ENCODE data around the gene ACTL8.

The ACTL8 gene

DNA sequence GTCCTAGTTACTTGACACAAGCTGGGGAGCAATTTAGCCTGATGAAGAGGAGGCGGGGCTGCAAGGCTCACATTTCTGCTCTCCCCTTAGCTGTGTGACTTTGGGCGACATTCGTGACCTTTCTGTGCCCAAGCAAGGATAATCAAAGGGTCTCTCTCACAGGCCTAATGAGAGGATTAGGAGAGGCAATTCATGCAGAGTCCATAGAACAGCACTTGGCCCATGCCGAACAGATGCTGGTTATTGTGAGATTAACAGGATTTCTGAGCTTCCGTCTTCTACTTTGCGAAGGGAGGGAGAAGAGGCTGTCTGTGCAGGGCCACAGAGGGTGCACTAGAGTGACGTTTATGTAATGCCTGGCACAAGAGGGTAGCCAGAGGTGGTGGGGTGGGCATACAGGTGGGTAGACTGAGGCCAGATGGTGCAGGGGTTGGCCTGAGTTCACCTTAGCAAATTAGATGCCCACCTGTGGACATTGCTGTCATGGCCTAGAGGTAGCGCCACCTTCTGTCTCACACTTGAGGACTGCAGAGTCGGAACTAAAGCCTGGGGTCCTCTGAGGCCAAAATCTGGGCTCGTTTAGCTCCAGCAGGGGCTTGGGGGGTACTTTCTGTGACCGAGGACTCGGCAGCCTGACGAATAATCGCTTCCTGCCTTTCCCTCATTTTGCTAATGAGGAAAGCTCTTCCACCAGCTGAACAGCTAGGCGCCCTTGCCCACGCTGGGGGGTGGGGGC lies 18.6 kb downstream of the ACTL8 start:
- Mint-ChIP-seq H3K9me3 (no peaks in the 10 kb centered on the region), H3K36me3 (no peaks in the 10 kb centered on the region), H3K4me1 (no peaks in the 10 kb centered on the region), H3K27ac (no peak overlapping the region), H3K4me3 (no peak overlapping the region)
- DNase-seq (ENCODE audit: low spot score in 2 of 2) (no peak), ATAC-seq (no peak)

DNA sequence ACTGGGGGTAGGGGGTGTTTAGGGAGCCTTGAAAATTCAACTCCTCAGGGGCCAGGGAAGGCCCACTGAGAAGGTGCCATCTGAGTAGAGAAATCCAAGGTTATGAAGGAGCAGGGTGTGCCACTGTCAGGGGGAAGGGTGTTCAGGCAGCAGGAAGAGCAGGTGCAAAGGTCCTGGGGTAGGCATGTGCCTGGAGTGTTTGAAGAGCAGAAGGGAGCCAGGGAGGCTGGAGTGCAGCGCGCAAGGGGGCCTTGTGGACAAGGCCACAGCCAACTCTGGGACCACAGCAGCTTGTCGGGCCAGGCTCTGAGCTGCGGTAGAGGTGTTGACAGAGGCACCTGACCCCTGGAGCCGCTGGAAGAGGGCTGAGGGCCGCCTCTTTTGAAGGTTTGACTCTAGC lies 19.3 kb downstream of the ACTL8 start:
- no peak overlapping the region for H3K27ac Mint-ChIP-seq
- ATAC-seq (no peak), DNase-seq (ENCODE audit: low spot score in 2 of 2) (no peak)
- H3K36me3 Mint-ChIP-seq = no peaks in the 10 kb centered on the region
- no peaks in the 10 kb centered on the region for H3K4me1 Mint-ChIP-seq
- no peaks in the 10 kb centered on the region for H3K9me3 Mint-ChIP-seq
- H3K4me3 Mint-ChIP-seq = no peak overlapping the region

- no peak overlapping the region for H3K27ac Mint-ChIP-seq
- H3K4me3 Mint-ChIP-seq = no peak overlapping the region
- H3K36me3 Mint-ChIP-seq = no peaks in the 10 kb centered on the region
- ATAC-seq = no peak
- no peaks in the 10 kb centered on the region for H3K9me3 Mint-ChIP-seq
- DNase-seq (ENCODE audit: low spot score in 2 of 2) = no peak
- no peaks in the 10 kb centered on the region for H3K4me1 Mint-ChIP-seq
These were observed 20.7 kb downstream of the ACTL8 start for GRCh38 chr1:17775796-17776195.

GRCh38 chr1:17776426-17776825 lies 21.3 kb downstream of the ACTL8 start:
- no peak overlapping the region for H3K27ac Mint-ChIP-seq
- H3K4me3 Mint-ChIP-seq = no peak overlapping the region
- H3K4me1 Mint-ChIP-seq = no peaks in the 10 kb centered on the region
- DNase-seq (ENCODE audit: low spot score in 2 of 2) (no peak), ATAC-seq (no peak)
- no peaks in the 10 kb centered on the region for H3K36me3 Mint-ChIP-seq
- H3K9me3 Mint-ChIP-seq = no peaks in the 10 kb centered on the region

GRCh38 chr1:17777330-17777729 lies 22.2 kb downstream of the ACTL8 start:
- no peaks in the 10 kb centered on the region for H3K4me1 Mint-ChIP-seq
- ATAC-seq = no peak

GRCh38 chr1:17777818-17778217 lies 22.7 kb downstream of the ACTL8 start:
- Mint-ChIP-seq H3K4me3 (no peak overlapping the region), H3K36me3 (no peaks in the 10 kb centered on the region), H3K9me3 (no peaks in the 10 kb centered on the region), H3K27ac (no peak overlapping the region), H3K4me1 (no peaks in the 10 kb centered on the region)
- ATAC-seq (no peak), DNase-seq (ENCODE audit: low spot score in 2 of 2) (no peak)

More at GRCh38 chr1:17777330-17777729, 22.2 kb downstream of the ACTL8 start:
- Mint-ChIP-seq H3K4me3 (no peak overlapping the region), H3K27ac (no peak overlapping the region), H3K9me3 (no peaks in the 10 kb centered on the region), H3K36me3 (no peaks in the 10 kb centered on the region)
- DNase-seq (ENCODE audit: low spot score in 2 of 2) = no peak

GRCh38 chr1:17780916-17781315 lies 25.8 kb downstream of the ACTL8 start:
- Mint-ChIP-seq H3K36me3 (no peaks in the 10 kb centered on the region), H3K4me1 (no peaks in the 10 kb centered on the region), H3K4me3 (no peak overlapping the region), H3K9me3 (no peaks in the 10 kb centered on the region), H3K27ac (no peak overlapping the region)
- DNase-seq (ENCODE audit: low spot score in 2 of 2) (no peak), ATAC-seq (no peak)

DNA sequence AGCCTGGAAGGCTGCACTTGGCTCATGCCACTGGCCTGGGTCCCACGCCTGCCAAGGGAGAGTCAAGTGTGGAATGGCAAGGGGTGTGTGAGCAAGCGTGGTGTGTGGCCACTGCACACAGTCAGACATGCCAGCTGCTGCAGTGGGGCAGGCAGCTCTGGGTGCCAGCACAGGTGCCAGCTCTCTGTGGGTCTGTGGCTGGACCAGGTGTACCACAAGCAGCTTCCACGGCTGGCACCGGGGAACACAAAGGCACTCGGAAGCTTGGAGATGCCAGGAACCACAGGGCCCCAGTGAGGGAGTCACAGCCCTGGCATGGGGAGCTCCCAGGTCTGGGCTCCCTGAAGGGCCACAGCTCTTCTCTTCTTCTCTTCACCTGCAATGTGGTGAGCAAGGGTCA lies 34.8 kb downstream of the ACTL8 start:
- Mint-ChIP-seq H3K4me1 (no peaks in the 10 kb centered on the region), H3K9me3 (no peaks in the 10 kb centered on the region), H3K4me3 (no peak overlapping the region), H3K36me3 (no peaks in the 10 kb centered on the region), H3K27ac (no peak overlapping the region)
- ATAC-seq (no peak), DNase-seq (ENCODE audit: low spot score in 2 of 2) (no peak)

DNA sequence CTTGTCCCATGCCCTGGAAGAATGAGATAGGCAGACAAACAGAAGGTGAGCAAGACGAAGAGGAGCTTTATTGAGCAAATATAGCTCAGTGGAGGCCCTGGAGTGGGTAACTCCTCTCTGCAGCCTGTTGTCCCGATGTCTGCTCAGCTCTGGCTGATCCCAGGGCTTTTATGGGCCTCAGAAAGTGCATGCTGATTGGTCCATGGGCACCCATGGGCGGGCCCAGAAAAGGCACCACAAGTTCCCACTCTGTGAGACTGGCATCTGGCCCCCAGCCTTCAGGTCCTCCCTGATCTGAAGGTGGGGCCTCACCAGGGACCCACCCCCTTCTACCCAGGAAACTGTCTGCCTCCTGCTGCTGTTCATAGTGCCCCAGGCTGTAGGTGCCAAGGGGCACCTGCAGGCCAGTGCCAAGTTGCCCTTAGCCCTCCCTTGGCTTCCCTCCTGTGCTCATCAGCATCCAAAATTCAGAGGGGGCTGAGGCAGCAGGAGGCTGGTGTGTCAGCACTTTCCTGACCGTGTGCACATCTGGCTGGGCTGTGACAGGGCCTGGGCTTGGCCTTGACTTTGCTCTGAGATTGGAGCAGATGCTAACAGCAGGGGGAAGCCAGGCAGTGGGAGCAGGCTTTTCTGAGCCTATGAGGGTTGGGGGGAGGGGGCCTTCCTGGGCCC lies 35.4 kb downstream of the ACTL8 start:
- no peak overlapping the region for H3K27ac Mint-ChIP-seq
- H3K36me3 Mint-ChIP-seq = no peaks in the 10 kb centered on the region
- no peak for DNase-seq (ENCODE audit: low spot score in 2 of 2)
- H3K4me3 Mint-ChIP-seq = no peak overlapping the region
- no peaks in the 10 kb centered on the region for H3K4me1 Mint-ChIP-seq
- ATAC-seq = no peak
- H3K9me3 Mint-ChIP-seq = no peaks in the 10 kb centered on the region

GRCh38 chr1:17791055-17791390 lies 35.9 kb downstream of the ACTL8 start:
- ATAC-seq (no peak), DNase-seq (ENCODE audit: low spot score in 2 of 2) (no peak)
- Mint-ChIP-seq H3K36me3 (no peaks in the 10 kb centered on the region), H3K27ac (no peak overlapping the region), H3K4me3 (no peak overlapping the region), H3K9me3 (no peaks in the 10 kb centered on the region), H3K4me1 (no peaks in the 10 kb centered on the region)

DNA sequence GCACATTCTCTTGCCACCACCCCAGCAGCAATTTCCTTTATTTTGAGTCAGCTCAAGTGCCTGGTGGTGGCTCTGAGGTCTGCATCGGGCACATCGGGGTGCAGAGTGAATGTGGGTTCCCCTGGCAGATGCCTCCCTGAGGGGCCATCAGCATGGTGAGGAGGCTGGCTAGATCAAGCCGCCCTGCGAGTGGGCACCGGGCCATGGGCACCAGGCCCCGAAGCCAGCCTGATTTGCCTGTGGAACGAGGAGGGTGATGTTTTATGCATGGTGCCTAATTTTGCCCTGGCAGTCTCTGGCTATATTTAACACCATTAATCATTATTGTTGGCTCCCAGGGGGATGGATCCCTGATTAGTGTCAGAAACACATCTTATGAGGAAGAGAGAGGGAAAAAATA lies 36.3 kb downstream of the ACTL8 start:
- Mint-ChIP-seq H3K36me3 (no peaks in the 10 kb centered on the region), H3K27ac (no peak overlapping the region), H3K9me3 (no peaks in the 10 kb centered on the region), H3K4me1 (no peaks in the 10 kb centered on the region), H3K4me3 (no peak overlapping the region)
- DNase-seq (ENCODE audit: low spot score in 2 of 2) (no peak), ATAC-seq (no peak)

- H3K4me3 Mint-ChIP-seq = no peak overlapping the region
- ATAC-seq = no peak
These were observed 37.3 kb downstream of the ACTL8 start for GRCh38 chr1:17792421-17792820.

GRCh38 chr1:17795081-17795809 lies 40.1 kb downstream of the ACTL8 start:
- no peak for DNase-seq (ENCODE audit: low spot score in 2 of 2)
- Mint-ChIP-seq H3K4me1 (no peaks in the 10 kb centered on the region), H3K4me3 (no peak overlapping the region), H3K36me3 (no peaks in the 10 kb centered on the region), H3K9me3 (no peaks in the 10 kb centered on the region), H3K27ac (no peak overlapping the region)
- ATAC-seq = no peak

More at GRCh38 chr1:17792421-17792820, 37.3 kb downstream of the ACTL8 start:
- no peaks in the 10 kb centered on the region for H3K36me3 Mint-ChIP-seq
- H3K9me3 Mint-ChIP-seq = no peaks in the 10 kb centered on the region
- H3K4me1 Mint-ChIP-seq = no peaks in the 10 kb centered on the region
- no peak overlapping the region for H3K27ac Mint-ChIP-seq
- no peak for DNase-seq (ENCODE audit: low spot score in 2 of 2)

DNA sequence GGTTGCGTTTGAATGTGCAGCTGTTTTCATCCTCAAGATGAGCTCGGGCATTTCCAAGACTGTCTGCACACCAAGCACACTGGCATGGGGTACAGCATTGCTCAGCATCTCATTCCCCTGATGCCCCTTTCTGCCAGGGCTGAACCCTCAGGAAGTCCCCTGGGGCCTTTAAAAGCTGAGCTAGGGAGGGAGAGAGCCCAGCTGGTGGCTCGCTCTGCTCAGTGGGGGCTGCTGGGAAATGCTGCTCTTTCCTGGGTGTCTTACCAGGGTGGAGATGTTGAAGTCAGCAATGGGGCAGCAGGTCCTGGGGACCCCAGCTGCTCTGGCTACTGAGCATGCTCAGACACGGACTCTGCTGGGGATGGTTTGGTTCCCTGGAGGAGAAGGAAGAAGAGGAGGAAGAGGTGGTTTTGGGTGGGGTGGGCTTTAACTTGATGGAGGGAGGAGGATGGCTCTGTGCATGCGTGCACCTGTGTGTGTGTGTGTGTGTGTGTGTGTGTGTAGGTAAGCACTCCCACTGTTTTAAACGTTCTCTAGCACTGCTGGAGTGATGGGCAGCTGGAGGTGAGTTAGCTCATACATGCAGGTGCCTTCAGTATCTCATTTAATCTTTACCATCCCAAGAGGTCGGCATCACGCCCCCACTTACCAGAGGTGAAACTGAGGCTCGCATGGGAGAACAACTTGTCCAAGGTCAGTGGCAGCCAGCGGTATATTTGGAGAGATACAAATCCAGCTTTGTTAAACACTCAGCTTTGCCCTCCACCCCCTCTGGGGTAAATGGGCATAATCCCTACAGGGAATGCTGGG lies 40.9 kb downstream of the ACTL8 start:
- Mint-ChIP-seq H3K4me1 (no peaks in the 10 kb centered on the region), H3K9me3 (no peaks in the 10 kb centered on the region), H3K27ac (no peak overlapping the region), H3K36me3 (no peaks in the 10 kb centered on the region), H3K4me3 (no peak overlapping the region)
- no peak for DNase-seq (ENCODE audit: low spot score in 2 of 2)
- no peak for ATAC-seq

GRCh38 chr1:17797478-17797877 lies 42.3 kb downstream of the ACTL8 start:
- H3K27ac Mint-ChIP-seq = no peak overlapping the region
- H3K4me3 Mint-ChIP-seq = no peak overlapping the region
- ATAC-seq (no peak), DNase-seq (ENCODE audit: low spot score in 2 of 2) (no peak)
- H3K4me1 Mint-ChIP-seq = no peaks in the 10 kb centered on the region
- no peaks in the 10 kb centered on the region for H3K36me3 Mint-ChIP-seq
- no peaks in the 10 kb centered on the region for H3K9me3 Mint-ChIP-seq

All from stimulated activated effector memory CD8-positive, alpha-beta T cell treated with anti-CD3 and anti-CD28 coated beads, Interleukin-12 subunit alpha, Interleukin-12 subunit beta, amount 100 ng/mL, for 72 hours (primary cell).